WI38 (cell line): ENCODE data around the gene PTH1R.

Experiments
- H3K4me3 ChIP-seq: 2 replicates; pipeline ENCODE4 v1.5.1; 2011; ENCODE audit warnings: low read depth, mild to moderate bottlenecking, control low read depth, low read length
- CTCF ChIP-seq: IDR thresholded peaks from 2 replicates; pipeline ENCODE4 v1.5.1; 2012; ENCODE audit warnings: low read depth, mild to moderate bottlenecking, control low read depth, low read length

Gene PTH1R

GRCh38 chr3:46884929-46885328, 7.4 kb downstream of the PTH1R start:
- no peak for TF ChIP-seq CTCF
- H3K4me3 ChIP-seq: no peak overlapping the region

GRCh38 chr3:46885612-46886011, 8.1 kb downstream of the PTH1R start:
- H3K4me3 ChIP-seq: no peak overlapping the region
- no peak for TF ChIP-seq CTCF

GRCh38 chr3:46887980-46888494, 10.5 kb downstream of the PTH1R start:
- TF ChIP-seq CTCF: no peak
- no peak overlapping the region for H3K4me3 ChIP-seq

- TF ChIP-seq CTCF: no peak
- H3K4me3 ChIP-seq: no peak overlapping the region
Observed at GRCh38 chr3:46888705-46889104, 11.2 kb downstream of the PTH1R start.

- H3K4me3 ChIP-seq: no peak overlapping the region
- TF ChIP-seq CTCF: no peak
Observed at GRCh38 chr3:46889381-46890110, 12.0 kb downstream of the PTH1R start.

GRCh38 chr3:46890132-46890531, 12.6 kb downstream of the PTH1R start:
- TF ChIP-seq CTCF: no peak
- no peak overlapping the region for H3K4me3 ChIP-seq

- no peak for TF ChIP-seq CTCF
Observed at GRCh38 chr3:46891132-46891531, 13.6 kb downstream of the PTH1R start.

More at GRCh38 chr3:46891132-46891531, 13.6 kb downstream of the PTH1R start:
- H3K4me3 ChIP-seq: no peak overlapping the region
